CD1c-positive myeloid dendritic cell (primary cell): ENCODE data around the gene IL1B.
"Not testable (repeated sequence)": the region's sequence is repeated elsewhere in the genome, so short reads cannot be mapped to it uniquely, and the experiment has no call there.

Experiments used
- DNase-seq: peaks from one replicate; pipeline ENCODE4 v3.0.0-alpha.2; 2016; ENCODE audit errors: extremely low spot score

Gene IL1B

DNA sequence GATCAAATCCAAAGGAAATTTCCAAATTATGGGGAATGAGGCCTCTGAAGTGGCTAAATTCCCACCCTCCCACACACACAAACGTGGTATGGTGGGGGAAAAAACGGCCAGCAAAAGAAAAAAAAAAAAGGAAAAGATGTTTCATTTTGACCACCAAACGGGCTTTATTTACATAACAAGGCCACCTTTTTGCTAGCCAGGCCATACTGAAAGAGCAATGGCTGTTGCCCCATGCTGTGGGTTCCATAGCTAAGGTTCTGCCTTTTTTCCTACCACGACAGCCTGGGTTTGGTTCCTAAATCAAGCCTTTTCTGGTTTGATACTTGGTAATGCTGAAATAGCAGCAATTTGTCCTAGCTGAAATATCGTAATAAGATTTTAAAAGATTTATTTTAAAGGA lies 14.0 kb upstream of the IL1B start:
- DNase-seq = no peak

DNA sequence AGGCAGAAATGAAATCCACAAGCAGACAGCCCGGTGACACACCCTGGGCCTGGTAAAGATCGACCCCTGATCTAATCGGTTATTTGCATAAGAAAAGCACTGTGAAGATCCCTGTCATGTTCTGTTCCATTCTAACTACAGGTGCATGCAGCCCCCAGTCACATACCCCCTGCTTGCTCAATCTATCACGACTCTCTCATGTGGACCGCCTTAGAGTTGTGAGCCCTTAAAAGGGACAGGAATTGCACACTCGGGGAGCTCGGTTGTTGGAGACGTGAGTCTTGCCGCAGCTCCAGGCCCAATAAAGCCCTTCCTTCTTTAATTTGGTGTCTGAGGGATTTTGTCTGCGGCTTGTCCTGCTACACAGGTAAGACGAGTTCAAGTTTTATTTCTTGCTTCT lies 13.4 kb upstream of the IL1B start:
- no peak for DNase-seq

DNA sequence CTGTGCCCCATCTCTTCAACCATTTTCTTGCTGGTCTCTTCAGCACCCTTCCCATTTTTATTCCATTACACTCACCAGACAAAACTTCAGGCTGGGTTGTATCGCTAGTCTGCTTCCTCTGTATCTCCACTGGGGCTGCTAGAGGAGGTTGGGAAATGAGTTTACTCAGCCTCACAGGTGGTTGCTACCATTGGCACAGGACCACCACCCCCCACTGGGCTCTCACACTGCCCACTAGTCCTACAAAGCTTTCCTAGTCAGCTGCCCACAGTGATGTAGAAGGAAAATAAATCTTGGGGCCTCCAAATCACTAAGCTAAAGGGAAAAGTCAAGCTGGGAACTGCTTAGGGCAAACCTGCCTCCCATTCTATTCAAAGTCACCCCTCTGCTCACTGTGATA lies 12.3 kb upstream of the IL1B start:
- DNase-seq = no peak

DNA sequence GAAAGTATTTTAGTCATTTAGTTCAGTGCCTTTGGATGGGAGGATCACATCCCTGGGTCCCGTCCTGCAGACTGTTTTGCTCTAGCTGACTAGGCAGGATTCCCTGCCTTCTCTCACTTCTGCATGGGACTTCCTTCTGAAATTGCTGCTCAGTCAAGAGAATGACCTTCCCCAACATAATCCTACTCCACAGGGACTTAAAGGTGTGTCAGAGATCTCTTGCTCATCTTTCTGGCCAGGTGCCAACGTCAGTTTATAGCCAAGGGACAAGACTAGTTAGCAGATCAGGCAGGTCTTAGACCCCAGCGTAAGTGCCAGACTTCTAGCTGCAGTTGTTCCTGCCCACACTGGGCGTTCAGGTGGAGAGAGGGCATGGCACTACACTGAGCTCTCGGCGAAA lies 9.5 kb upstream of the IL1B start:
- peak; percentile 36 for DNase-seq

DNA sequence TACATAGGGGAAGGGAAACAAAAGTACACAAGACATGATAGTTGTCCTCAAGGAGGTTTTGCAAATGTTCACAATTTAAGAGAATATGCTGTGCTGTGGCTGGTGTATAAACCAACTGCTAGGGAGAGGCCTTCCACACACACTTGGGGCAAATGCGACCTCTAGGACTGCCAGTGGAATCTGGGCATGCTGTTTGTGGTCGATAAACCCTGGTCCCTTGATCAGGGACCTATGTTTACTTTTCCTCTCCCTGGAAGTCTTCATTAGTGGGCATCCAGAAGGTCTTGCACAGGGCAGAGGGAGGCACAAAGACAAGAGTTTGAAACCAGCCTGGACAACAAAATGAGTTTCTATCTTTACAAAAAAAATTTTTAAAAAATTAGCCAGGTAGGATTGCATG lies 7.3 kb upstream of the IL1B start:
- no peak for DNase-seq

DNA sequence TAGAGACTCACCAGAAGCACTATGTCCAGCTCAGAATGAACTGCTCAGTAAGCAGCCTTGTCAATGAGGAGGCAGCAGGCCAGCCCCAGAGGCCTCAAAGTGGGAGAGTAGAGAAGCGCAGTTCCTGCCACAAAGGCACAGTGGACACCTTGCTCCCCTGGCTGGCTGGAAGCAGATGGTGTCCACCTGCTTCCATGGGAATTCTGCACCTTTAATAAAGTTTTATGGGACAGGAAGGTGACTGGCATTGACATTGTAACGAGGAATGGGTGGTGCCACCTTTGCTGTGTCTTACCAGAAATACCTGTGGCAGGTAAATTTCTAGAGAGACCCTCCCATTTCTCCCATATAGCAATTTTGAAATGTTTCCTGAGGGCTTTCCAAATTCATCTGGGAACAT lies 6.7 kb upstream of the IL1B start:
- no peak for DNase-seq

DNA sequence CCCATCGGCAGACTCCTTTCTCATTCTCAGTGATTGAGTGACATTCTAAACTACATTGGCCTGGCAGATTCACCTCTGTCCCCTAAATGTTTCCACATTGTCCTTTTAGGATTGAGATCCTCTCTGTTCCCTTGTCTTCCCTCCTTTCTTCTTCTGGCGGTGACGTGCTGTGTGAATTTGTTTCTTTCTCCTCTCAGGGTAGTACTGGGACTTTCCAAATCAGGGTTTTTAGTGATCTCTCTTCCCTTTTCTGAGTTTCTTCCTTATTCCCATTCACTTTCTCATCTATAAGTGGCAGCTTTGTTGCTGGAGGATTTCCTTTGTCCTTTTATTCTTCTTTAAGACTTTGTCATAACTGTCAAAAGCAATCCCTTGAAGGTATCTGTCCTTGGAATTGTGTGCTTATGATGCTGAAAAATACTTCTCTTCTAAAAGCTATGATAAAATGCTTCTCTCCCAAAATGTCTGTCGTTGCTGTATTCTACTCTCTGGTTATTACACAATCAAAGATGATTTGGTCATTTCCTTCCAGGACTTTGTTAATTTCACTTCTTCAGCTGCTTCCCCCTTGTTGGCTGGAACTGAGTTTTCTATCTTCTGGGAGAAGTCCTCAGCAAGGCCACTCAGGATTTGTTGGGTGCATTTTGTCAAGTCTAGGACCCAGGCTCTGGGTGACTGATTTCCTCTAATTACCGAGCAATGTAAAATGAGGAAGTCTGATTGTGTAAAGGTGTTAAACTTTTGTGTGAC lies 4.9 kb upstream of the IL1B start:
- DNase-seq = peak; percentile 84

DNA sequence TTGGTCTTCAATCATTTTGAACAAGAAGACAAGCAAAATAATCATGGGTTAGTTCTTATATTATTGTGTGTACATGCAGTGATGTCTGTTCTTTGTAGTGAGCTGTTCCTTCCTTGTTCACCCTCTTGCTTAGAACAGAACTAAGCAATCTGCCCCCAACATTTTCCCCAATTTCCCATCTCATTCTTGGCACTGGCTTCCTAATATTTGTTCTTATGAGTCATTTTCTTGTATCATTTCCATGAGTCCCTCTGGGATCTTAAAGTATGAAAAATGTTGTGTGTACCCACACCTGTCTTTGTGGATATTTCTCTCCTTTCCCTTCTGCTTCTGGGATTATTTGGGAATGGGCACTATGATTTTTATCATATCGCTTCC lies 3.5 kb upstream of the IL1B start:
- DNase-seq = no peak

DNA sequence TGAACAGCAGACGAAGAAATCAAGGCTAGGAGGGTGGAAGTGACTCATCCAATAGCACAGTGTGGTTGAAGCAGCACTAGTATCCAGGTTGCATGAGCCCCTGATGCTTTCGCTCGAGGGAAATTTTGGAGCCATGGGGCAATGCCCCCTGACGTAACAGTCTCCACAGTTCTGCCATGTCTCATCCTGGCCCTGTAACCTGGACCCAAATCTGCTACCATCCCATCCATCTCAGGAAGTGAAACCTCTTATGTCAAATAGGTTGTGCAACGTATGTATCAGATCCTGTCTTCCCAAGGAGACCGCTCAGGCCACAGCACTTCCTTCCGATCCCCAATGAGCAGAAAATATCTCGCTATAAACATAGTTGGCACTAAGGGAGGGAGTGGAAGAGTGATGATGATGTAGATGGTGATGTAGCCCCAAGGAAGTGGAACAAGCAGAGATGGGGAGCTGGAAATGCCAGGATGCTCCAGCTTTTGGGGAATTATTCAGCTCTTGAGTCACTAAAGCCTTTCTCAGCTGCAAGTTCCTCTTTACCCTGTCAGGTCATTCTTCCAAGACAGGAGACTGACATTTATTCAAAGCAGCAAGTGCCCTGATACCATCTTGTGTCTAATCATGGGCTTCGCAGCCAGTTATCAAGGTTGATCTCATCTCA lies 3.0 kb upstream of the IL1B start:
- peak; percentile 93 for DNase-seq

DNA sequence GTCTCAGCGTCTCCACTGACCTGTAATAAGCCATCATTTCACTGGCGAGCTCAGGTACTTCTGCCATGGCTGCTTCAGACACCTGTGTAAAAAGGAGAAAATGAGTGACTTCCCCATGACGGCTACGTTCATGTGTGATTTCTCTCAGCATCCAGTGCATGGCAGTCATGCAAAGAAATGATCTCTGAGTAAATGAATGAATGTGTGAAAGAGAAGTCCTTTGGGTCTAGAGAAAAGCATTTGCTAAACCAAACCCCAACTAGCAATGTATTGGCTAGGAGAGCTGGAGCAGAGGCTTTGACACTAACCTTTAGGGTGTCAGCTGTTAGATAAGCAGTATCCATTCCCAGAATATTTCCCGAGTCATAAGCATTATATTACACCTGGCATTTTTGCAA lies 417 bp downstream of the IL1B start:
- DNase-seq = peak; percentile 18

DNA sequence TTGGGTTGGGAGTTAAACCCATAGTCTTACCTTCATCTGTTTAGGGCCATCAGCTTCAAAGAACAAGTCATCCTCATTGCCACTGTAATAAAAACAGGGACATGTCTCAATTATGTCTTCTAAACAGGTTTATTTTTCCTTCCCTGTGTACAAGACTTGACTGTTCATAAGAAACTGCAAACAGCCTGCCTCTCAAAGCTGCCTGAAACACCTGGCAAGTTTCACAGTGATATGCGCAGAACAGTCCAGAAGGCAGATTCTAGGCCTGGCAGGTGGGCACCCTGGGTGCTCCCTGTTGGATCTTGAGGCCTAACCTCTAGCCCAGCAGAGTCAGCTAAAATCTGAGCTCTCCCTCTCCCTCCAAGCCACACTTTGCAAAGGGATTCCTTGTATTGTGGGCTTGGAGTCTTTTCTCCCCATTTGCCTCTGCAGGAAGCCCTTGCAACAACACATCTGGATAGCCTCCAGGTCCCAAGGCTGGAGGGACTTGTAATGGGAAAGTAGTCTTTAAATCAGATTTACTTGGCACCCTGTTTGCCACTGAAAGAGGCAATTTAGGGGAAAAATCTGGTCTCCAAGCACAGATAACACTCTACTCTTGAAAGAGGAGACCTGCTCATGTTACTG lies 930 bp downstream of the IL1B start:
- no peak for DNase-seq

DNA sequence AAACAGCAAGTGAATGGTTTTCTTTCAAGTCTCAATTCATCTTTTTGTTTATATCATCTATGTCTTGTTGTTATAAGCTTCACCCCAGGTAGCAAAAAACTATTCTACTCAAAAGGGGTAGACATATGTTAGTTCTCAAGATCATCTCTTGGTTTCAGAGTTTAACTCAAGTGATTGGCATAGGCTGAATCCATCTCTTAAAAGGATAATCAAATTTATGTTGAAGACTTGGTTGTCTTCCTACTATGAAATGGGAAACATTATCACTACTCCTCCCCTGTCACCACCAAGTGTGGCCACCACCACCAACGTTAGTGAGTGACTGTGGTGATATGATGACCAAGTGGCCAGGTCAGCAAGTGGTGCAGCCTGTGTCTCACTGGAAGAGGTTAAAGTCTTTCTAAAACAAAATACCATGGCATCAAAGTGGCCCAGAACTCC lies 1.5 kb downstream of the IL1B start:
- no peak for DNase-seq

DNA sequence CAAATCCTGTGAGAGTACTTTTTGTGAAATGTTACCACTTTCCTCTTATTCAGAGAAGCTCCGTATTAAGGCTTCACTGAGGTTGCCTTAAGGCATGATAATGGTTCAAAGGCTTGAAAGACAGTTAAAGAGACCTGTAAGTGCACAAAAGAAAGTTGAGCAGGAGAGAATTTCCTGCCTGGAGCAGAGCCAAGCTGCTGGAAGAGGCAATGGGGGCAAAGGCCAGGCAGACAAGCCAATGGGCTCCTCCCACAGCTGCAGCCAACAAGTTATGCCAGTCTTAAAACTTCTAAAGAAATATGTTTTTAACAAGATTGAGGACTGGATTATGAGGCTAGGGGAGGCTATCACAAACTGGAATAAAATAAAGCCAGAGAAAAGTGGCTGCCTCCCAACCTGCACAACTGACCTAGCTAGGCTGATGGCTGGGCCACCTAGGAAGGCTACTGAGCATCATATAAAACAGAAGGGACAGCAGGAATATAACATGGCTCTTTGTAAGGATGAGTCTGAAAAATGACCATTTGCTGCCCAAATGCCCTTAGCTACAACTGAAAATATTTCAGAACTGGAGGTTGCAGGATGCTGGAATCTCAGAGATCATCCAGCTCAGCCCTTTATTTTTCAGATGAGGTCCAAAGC lies 2.1 kb downstream of the IL1B start:
- no peak for DNase-seq

DNA sequence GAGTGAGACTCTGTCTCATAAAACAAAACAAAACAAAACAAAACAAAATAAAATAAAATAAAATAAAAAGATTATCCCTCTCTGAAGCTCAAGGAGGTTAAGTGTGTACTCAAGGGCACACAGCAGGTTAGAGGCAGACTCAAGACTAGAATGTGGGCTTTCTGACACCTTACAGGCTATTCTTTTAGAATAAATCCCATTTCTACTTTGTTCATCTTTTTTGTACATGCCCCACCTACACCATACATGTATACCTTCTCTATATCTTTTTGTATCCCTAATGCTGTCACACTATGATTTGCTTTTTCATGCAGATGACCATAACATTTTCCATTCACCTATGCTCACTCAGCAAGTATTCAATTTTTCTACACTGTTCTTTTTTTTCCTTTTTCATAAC lies 2.6 kb downstream of the IL1B start:
- DNase-seq = no peak

DNA sequence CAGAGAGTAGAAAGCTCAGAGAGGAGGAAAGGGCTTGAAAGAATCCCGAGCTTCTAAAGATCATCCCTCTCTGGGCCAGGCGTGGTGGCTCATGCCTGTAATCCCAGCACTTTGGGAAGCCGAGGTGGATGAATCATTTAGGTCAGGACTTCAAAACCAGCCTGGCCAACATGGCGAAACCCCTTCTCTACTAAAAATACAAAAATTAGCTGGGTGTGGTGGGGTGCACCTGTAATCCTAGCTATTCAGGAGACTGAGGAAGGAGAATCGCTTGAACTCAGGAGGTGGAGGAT lies 3.0 kb downstream of the IL1B start:
- not testable (repeated sequence) for DNase-seq

DNA sequence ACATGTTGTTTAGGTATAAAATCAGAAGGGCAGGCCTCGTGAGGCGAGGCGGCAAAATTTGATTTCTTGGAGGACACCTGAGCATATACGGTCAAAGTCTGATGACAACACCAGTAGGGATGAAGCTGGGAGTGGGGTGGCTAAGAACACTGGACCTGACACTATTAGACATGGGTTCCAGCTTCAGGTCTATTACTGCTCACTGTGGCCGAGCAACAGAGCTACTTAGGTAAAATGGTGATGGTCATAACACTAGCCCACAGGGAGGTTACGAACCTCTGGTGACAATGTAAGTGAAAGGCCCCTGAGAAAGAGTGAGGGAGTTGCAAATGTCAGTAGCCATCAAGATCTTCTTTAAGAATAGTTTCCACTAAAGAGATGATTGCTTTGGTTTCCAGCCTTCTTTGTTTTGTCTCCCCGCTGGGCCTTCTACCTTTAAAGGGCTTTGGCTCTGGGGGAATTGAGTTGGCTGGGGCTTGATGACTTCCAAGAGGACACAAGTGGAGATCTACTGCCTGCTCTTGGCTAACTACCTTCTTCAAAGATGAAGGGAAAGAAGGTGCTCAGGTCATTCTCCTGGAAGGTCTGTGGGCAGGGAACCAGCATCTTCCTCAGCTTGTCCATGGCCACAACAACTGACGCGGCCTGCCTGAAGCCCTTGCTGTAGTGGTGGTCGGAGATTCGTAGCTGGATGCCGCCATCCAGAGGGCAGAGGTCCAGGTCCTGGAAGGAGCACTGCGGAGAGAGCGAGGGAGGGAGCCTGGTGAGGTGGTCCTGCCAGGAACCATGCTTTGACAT lies 3.5 kb downstream of the IL1B start:
- no peak for DNase-seq

DNA sequence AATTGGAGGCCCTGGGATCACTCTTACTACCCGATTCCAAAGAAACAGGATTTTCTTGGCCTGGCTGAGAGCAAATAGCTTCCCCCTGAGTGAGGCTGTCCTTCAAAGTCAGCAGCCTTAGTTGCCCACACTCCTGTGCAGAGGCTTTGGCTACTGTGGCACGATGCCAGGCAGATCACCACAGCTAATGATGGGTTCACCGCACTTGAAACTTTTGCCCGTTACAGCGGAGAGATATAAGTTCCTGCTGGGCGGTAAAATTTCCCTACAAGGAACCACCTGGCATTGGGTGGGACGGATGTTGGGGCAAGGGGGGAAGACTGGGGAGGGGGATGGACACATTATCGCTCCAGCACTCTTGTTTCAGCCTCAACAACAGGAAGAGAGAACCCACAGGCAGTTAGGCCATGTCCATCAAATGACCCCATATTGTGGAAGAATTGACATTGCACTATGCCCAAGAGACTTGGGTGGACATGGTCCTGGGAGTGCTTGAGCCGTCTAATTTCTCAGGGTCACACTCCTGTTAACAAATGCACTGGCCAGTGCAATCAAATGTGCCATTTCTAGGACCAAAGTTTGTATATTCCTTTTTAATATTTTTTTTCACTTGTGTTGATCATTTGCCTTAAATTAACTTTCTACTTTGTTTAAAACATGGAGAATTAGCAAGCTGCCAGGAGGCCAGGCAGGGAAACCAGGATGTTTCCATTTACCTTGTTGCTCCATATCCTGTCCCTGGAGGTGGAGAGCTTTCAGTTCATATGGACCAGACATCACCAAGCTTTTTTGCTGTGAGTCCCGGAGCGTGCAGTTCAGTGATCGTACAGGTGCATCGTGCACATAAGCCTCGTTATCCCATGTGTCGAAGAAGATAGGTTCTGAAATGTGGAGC lies 4.4 kb downstream of the IL1B start:
- DNase-seq = no peak

DNA sequence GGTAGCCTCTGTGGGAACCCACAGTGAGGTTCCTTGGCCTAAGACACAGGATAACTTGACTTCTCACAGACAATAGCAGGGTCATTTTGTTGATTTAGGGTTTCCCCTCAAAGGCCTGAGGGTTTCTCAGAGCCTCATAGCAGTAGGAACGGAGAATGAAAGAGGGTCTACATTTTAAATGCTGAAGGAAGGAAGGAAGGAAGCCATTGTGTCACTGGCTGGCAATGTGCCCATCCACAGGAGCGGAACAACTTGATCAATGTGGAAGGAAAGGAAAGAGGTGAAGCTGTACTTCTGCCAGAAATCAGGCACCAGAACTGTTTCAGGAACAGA lies 5.1 kb downstream of the IL1B start:
- DNase-seq = no peak

DNA sequence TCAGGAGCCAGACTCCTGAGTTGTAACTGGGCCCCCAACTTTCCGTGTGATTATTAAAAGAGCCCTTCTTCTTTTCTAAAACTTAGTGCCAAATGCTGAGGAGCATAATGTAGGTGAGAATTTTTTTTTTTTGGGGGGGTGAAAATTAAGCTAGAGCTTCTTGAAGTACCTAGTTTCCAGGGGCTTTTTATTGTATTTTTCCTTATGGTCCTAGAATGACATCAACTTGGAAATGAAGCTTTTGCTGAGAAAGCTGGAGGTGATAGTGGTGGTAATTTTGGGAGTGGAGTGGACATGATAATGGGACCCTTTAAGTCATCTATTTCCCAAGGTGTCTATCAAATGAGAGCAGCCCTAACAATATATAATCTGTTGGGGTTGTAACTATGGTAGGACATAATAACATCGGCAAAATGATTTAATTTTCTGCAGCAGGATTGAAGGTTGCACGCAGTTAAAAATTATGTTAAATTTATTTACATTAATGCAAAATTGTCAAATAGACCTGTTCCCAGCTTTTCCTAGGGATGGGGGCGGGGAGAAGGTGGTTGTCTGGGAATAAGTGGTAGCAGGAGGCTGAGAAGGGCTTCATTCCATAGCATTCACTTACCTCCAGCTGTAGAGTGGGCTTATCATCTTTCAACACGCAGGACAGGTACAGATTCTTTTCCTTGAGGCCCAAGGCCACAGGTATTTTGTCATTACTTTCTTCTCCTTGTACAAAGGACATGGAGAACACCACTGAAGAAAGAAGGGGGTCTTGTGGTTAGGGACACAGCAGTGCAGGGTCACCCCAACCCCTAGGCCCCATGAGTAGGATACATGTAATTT lies 5.7 kb downstream of the IL1B start:
- no peak for DNase-seq

DNA sequence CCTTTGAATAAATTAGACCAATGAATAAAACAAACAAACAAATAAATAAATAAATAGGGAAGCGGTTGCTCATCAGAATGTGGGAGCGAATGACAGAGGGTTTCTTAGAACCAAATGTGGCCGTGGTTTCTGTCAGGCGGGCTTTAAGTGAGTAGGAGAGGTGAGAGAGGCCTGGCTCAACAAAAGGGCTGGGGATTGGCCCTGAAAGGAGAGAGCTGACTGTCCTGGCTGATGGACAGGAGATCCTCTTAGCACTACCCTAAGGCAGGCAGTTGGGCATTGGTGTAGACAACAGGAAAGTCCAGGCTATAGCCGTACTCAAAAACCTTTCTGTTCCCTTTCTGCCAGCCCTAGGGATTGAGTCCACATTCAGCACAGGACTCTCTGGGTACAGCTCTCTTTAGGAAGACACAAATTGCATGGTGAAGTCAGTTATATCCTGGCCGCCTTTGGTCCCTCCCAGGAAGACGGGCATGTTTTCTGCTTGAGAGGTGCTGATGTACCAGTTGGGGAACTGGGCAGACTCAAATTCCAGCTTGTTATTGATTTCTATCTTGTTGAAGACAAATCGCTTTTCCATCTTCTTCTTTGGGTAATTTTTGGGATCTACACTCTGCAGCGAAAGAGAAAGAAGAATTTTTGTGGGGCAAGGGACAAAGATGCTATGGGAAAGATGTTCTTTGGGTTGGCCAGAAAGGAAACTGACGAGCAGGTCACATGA lies 6.5 kb downstream of the IL1B start:
- peak; percentile 26 for DNase-seq
